GM13976 (cell line): ENCODE results near the gene RAD21L1.

Experiments
- DNase-seq: peaks from one replicate; pipeline ENCODE4 v3.0.0; 2012; ENCODE audit warnings: low spot score
- CTCF ChIP-seq: IDR thresholded peaks from 2 replicates; pipeline ENCODE4 v1.5.1; 2012; ENCODE audit warnings: borderline replicate concordance, mild to moderate bottlenecking; ENCODE audit not compliant: insufficient read depth; ENCODE audit errors: extremely low read depth, missing control alignments, control extremely low read depth
- in situ Hi-C: fragments of 300-500 bp; cut with MboI; formaldehyde crosslinking; loops from one replicate; pipeline ENCODE4 v1.12.0; 2022; ENCODE audit warnings: low sequenced_read_pairs, mixed read lengths, inconsistent platforms; ENCODE audit not compliant: unreplicated experiment

The RAD21L1 gene

GRCh38 chr20:1255675-1256074 lies 29.8 kb downstream of the RAD21L1 start:
- in situ Hi-C loops: no loop called here
- no peak for DNase-seq
- TF ChIP-seq CTCF: no peak

- no peak for DNase-seq
- in situ Hi-C loops: no loop called here
- no peak for TF ChIP-seq CTCF
Observed at GRCh38 chr20:1263853-1264252, 38.0 kb downstream of the RAD21L1 start.

GRCh38 chr20:1264727-1265126 lies 38.9 kb downstream of the RAD21L1 start:
- in situ Hi-C loops: no loop called here
- DNase-seq: no peak
- no peak for TF ChIP-seq CTCF

GRCh38 chr20:1265226-1265915 lies 39.5 kb downstream of the RAD21L1 start:
- in situ Hi-C loops: no loop called here
- no peak for DNase-seq
- no peak for TF ChIP-seq CTCF

- no peak for DNase-seq
- in situ Hi-C loops: no loop called here
- TF ChIP-seq CTCF: no peak
Observed at GRCh38 chr20:1265916-1266166, 40.0 kb downstream of the RAD21L1 start.

- no peak for TF ChIP-seq CTCF
- in situ Hi-C loops: no loop called here
- DNase-seq: peak; percentile 82
Observed at GRCh38 chr20:1266167-1266973, 40.5 kb downstream of the RAD21L1 start, which contains the start of gene SNPH. Gene SNPH (plus strand): TSS chr20:1266294. CDS start chr20:1296240, 29,946 bp downstream.

- no peak for DNase-seq
- no peak for TF ChIP-seq CTCF
Observed at GRCh38 chr20:1267161-1267560, 41.3 kb downstream of the RAD21L1 start.

More at GRCh38 chr20:1267161-1267560, 41.3 kb downstream of the RAD21L1 start:
- in situ Hi-C loops: no loop called here
